Heart right ventricle (tissue), 16 donors: ENCODE data around the gene NEDD9. TPM values are rescaled to one million over a fixed set of nuclear protein-coding genes. Genes with fewer than 3 reads are reported as not detected.
A peak's percentile ranks its signal among the peaks of the same experiment; 100 is the strongest.

Experiments
- ATAC-seq, 8 donors: fragments of 200-7000 bp; cut with Tn5 transposase; one replicate each; pipeline ENCODE4 v1.9.1; 2020; ENCODE audit warnings: mild to moderate bottlenecking in 8 of 8, moderate library complexity in 8 of 8, moderate number of reproducible peaks in 1 of 8
- DNase-seq, 2 donors: peaks; one replicate each; pipeline ENCODE4 v3.0.0-alpha.2; 2020
- H3K27ac ChIP-seq, 10 donors: fragments of 200-600 bp; sonication (generic) in 2 of 10; one replicate each; pipeline versions ENCODE4 v1.5.0 to v1.8.0; 2020 to 2022; ENCODE audit warnings: mild to moderate bottlenecking in 3 of 10
- H3K27me3 ChIP-seq, 7 donors: fragments of 200-600 bp; one replicate each; pipeline ENCODE4 v1.8.0; 2021 to 2022; ENCODE audit warnings: mild to moderate bottlenecking in 2 of 7
- H3K36me3 ChIP-seq, 9 donors: fragments of 200-600 bp; sonication (generic) in 1 of 9; one replicate each; pipeline versions ENCODE4 v1.5.0 to v1.8.0; 2020 to 2022; ENCODE audit warnings: mild to moderate bottlenecking in 2 of 9
- H3K4me1 ChIP-seq, 9 donors: fragments of 200-600 bp; sonication (generic) in 1 of 9; one replicate each; pipeline versions ENCODE4 v1.5.0 to v1.8.0; 2020 to 2022; ENCODE audit warnings: mild to moderate bottlenecking in 4 of 9
- H3K4me3 ChIP-seq, 10 donors: fragments of 200-600 bp; sonication (generic) in 2 of 10; one replicate each; pipeline versions ENCODE4 v1.5.0 to v1.8.0; 2020 to 2022; ENCODE audit warnings: mild to moderate bottlenecking in 7 of 10, moderate library complexity in 2 of 10
- H3K9me3 ChIP-seq, 11 donors: fragments of 200-600 bp in 10 of 11; sonication (generic) in 2 of 11; one replicate each; pipeline versions ENCODE4 v1.5.0 to v1.8.0; 2013 to 2022; ENCODE audit warnings: mild to moderate bottlenecking in 2 of 11, control low read depth in 1 of 11, moderate library complexity in 1 of 11
- WGBS, 2 donors: extraction: QIAGEN DNeasy Blood & Tissue Kit; methylation state at CpG; one replicate each; pipeline ENCODE4 v1.1.7; 2013; ENCODE audit warnings: inconsistent platforms in 1 of 2; 5-methylcytosine and 5-hydroxymethylcytosine counted together
- intact Hi-C, 10 donors: fragments of 100-400 bp; cut with DNase I; formaldehyde crosslinking; loops; one replicate each; pipeline versions ENCODE4 v1.11.1 to v1.14.2; 2022
- polyA plus RNA-seq, 2 donors: library from polyadenylated mRNA; stranded (reverse); fragments of 200-250 nt; gene quantifications; one replicate each; pipeline ENCODE4 v1.2.3, GENCODE V29; 2013
- total RNA-seq, 10 donors: library from RNA; stranded (reverse); fragmentation: NEBNext Ultra II Directional in 3 of 10; extraction: Animal tissue kit (Norgen Biotek cat#: 25700) in 3 of 10; gene quantifications; one replicate each; pipeline versions ENCODE4 v1.2.1 to v1.2.4, GENCODE V29; 2021 to 2023
- TF ChIP-seq, protein P1 (sequence below), 9 donors: fragments of 200-600 bp; sonication (generic) in 2 of 9; IDR thresholded peaks; one replicate each; pipeline versions ENCODE4 v1.5.0 to v1.8.0; 2021 to 2022; ENCODE audit warnings: antibody characterized with exemption in 9 of 9, mild to moderate bottlenecking in 5 of 9, moderate library complexity in 1 of 9
- donor health status: Arrhythmogenic right ventricular cardiomyopathy.
- donor health status: ischemic (EF 13 %, LVEDD 7.1; RV severe dilation, severe dysfunction).
- donor health status: healthy with polysubstance abuse.
- donor health status: DM: no; HTN: yes; CAD: no.
- donor health status: DM: no; HTN: no; CAD: no.
- donor health status: ischemic (EF 25% LVEDD 6.9; RV normal size, moderate dysfunction).
- donor health status: ischemic (EF 25% LVEDD 5.7; RV mildly dilated, moderate dysfunction).
- donor health status: healthy.
- donor health status: DM: yes; HTN: yes; CAD: no.
- donor health status: Ischemic cardiomyopathy.
- donor health status: ischemic (EF 35%, LVEDD 5.7; RV mildly dilated, moderate dysfunction).
- donor health status: nonischemic (EF 11% LVEDD 7.7; RV severe dilation, severe dysfunction).
- donor health status: DM: yes; HTN: yes; CAD: no.
- donor health status: PGD.
- donor health status: ischemic (EF 29% LVEDD 5.4; RV normal size, mild dysfunction).
- donor health status: nonischemic (EF 23%, LVEDD 6.1; RV moderate dilation, normal function).

Gene NEDD9
- total and polyA plus RNA-seq, 12 donors, result 10.8 to 34.2 (median 23.3) TPM

- Histone ChIP-seq H3K9me3 (peaks cover 0 to 6% (median 0%) of the 10 kb centered on the region in 11 donors), H3K36me3 (no peaks in the 10 kb centered on the region), H3K27ac (no peak overlapping the region), H3K4me1 (peaks cover 0 to 27% (median 8%) of the 10 kb centered on the region in 9 donors), H3K4me3 (no peak overlapping the region), H3K27me3 (no peaks in the 10 kb centered on the region)
- DNase-seq (no peak), ATAC-seq (no peak)
- 73% methylated on average over 2 of the region's 2 CpGs for WGBS, 2 donors
- intact Hi-C loops, result loop anchor here in 4 of 10 donors (5.0 to 10.0 kb wide), 3 partner anchors 72 to 253 kb away; no protein-coding TSS in a partner anchor
- TF ChIP-seq, protein P1, sequence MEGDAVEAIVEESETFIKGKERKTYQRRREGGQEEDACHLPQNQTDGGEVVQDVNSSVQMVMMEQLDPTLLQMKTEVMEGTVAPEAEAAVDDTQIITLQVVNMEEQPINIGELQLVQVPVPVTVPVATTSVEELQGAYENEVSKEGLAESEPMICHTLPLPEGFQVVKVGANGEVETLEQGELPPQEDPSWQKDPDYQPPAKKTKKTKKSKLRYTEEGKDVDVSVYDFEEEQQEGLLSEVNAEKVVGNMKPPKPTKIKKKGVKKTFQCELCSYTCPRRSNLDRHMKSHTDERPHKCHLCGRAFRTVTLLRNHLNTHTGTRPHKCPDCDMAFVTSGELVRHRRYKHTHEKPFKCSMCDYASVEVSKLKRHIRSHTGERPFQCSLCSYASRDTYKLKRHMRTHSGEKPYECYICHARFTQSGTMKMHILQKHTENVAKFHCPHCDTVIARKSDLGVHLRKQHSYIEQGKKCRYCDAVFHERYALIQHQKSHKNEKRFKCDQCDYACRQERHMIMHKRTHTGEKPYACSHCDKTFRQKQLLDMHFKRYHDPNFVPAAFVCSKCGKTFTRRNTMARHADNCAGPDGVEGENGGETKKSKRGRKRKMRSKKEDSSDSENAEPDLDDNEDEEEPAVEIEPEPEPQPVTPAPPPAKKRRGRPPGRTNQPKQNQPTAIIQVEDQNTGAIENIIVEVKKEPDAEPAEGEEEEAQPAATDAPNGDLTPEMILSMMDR (IDR thresholded peaks at IDR 0.05), result no peak
Observed at GRCh38 chr6:11244387-11245126, 12.1 kb upstream of the NEDD9 start.

- no peak for DNase-seq
- intact Hi-C loops, result loop anchor here in 4 of 10 donors (5.0 to 10.0 kb wide), 3 partner anchors 72 to 253 kb away; no protein-coding TSS in a partner anchor
Observed at GRCh38 chr6:11243861-11244260, 11.4 kb upstream of the NEDD9 start.

GRCh38 chr6:11242711-11243110 lies 10.2 kb upstream of the NEDD9 start:
- no peaks in the 10 kb centered on the region for H3K9me3 ChIP-seq
- H3K27me3 ChIP-seq, result no peaks in the 10 kb centered on the region
- TF ChIP-seq, protein P1 (IDR thresholded peaks at IDR 0.05), result no peak
- no peaks in the 10 kb centered on the region for H3K36me3 ChIP-seq
- intact Hi-C loops, result loop anchor here in 4 of 10 donors (5.0 to 10.0 kb wide), 3 partner anchors 70 to 255 kb away; no protein-coding TSS in a partner anchor
- H3K4me3 ChIP-seq, result no peak overlapping the region
- no peak overlapping the region for H3K27ac ChIP-seq
- peaks cover 0 to 27% (median 8%) of the 10 kb centered on the region in 9 donors for H3K4me1 ChIP-seq
- DNase-seq (no peak), ATAC-seq (no peak)

More at GRCh38 chr6:11243861-11244260, 11.4 kb upstream of the NEDD9 start:
- no peak overlapping the region for H3K27ac ChIP-seq
- no peak overlapping the region for H3K4me3 ChIP-seq
- TF ChIP-seq, protein P1 (IDR thresholded peaks at IDR 0.05), result no peak
- H3K9me3 ChIP-seq, result no peaks in the 10 kb centered on the region
- no peaks in the 10 kb centered on the region for H3K27me3 ChIP-seq
- H3K4me1 ChIP-seq, result peaks cover 0 to 27% (median 8%) of the 10 kb centered on the region in 9 donors
- WGBS, 2 donors, result 96 to 99% methylated on average over 1 of the region's 1 CpG
- no peaks in the 10 kb centered on the region for H3K36me3 ChIP-seq
- ATAC-seq, result no peak

DNA sequence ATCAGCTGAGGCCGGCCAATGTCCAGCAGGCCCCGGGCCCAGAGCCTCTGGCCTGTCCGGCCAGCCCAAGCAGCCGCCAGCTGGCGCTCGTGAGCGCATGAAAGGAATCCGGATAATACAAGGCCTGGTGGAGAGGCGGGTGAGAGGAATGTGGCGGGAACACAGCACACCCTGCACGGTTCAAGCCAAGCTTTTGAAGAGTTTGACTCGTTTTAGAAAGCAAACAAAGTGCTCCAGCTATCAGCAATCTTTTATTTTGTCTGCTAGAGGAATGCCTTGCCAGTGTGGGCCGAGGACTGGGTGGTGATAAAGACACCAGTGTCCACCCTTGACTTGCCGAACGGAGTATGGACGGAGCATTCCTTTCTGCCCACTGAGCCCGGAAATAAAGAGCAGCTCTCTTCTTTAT lies 9.3 kb upstream of the NEDD9 start:
- H3K4me3 ChIP-seq, result no peak overlapping the region
- H3K36me3 ChIP-seq, result no peaks in the 10 kb centered on the region
- WGBS, 2 donors, result 35 to 49% methylated on average over 17 of the region's 17 CpGs
- no peaks in the 10 kb centered on the region for H3K9me3 ChIP-seq
- DNase-seq, result peak; percentile 67 to 73
- peak; percentile 80 to 95 (median 90) for ATAC-seq
- peaks cover 0 to 27% (median 8%) of the 10 kb centered on the region in 9 donors for H3K4me1 ChIP-seq
- H3K27ac ChIP-seq, result peak overlapping the region in 1 of 10 donors; percentile 4
- TF ChIP-seq, protein P1 (IDR thresholded peaks at IDR 0.05), result peak; percentile 26 to 77 (median 54)
- intact Hi-C loops, result loop anchor here in 4 of 10 donors (5.0 to 10.0 kb wide), 3 partner anchors 69 to 256 kb away; no protein-coding TSS in a partner anchor
- no peaks in the 10 kb centered on the region for H3K27me3 ChIP-seq
